GM18861 (cell line): ENCODE data around the gene MAP3K15.

Experiments
- ATAC-seq: cut with Tn5 transposase; IDR thresholded peaks from one replicate; pipeline ENCODE4 v1.9.1; 2021; ENCODE audit not compliant: unreplicated experiment

Gene MAP3K15

GRCh38 chrX:19514791-19515614 lies at the start of gene MAP3K15:
TSS of gene MAP3K15 (minus strand) at chrX:19515508. CDS start at chrX:19515261, 247 bp downstream.
- no peak for ATAC-seq

GRCh38 chrX:19564606-19565005 lies 49.3 kb upstream of the MAP3K15 start:
- ATAC-seq = no peak

DNA sequence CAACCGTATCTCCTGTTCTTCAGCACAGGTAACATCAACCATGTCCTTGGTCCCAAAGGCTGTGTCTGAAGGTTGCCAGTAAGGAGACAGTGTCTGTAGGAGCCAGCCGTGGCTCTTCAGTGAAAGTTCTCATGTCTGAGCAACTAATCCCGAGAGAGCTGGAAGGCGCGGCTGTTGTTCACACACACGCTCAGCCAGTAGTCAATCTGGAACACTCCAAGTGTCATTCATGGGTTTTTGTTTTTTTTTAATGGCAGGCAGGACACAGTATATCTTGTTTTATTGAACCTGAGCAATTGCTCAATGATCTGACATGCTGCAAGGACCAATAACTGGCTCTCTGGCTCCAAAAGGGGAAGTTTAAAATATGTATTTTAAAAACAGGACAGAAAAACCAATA lies 48.4 kb upstream of the MAP3K15 start:
- ATAC-seq = no peak

GRCh38 chrX:19563327-19563726 lies 48.0 kb upstream of the MAP3K15 start:
- ATAC-seq = no peak

GRCh38 chrX:19560611-19561010 lies 45.3 kb upstream of the MAP3K15 start:
- ATAC-seq = no peak

- ATAC-seq = no peak
Measured at GRCh38 chrX:19557822-19558221, 42.5 kb upstream of the MAP3K15 start.

GRCh38 chrX:19556202-19556601 lies 40.9 kb upstream of the MAP3K15 start:
- no peak for ATAC-seq

GRCh38 chrX:19555683-19556082 lies 40.4 kb upstream of the MAP3K15 start:
- ATAC-seq = no peak

DNA sequence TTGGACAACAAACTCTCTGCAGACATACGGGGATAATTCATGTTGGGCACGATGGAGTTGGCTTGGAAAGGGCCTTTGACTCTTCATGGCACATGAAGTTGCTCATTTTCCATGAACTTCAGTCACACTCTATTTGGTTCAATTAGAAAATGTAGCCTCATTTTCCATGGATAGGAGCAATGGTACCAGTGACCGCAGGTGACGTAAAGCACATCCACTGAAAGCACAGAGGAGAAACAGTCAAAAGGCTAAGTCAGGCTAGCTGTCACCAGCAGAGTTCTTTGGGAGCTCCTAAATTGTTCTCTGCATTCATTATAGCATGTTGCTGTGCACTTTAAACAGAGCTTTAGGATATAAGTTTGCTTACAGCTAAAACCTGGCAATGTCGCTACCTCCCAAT lies 39.9 kb upstream of the MAP3K15 start:
- no peak for ATAC-seq

DNA sequence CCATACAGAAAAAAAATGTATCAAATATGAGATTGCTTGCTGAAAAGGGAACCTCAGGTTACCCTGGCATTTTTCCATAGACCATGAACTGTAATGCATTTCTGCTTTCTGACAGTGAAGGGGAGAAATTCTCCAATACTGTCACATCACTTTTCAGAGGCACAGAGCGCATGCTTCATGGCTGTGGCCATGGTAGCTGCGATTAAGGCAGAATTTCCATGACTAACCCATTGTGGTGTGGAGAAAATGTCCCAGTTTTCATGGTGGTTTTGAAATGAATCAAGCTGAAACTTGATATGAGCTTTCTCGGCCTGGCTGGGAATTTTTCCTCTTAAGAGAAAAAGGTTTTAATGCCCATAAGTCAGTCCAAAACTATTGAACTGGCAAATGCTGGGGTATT lies 39.5 kb upstream of the MAP3K15 start:
- ATAC-seq = no peak

DNA sequence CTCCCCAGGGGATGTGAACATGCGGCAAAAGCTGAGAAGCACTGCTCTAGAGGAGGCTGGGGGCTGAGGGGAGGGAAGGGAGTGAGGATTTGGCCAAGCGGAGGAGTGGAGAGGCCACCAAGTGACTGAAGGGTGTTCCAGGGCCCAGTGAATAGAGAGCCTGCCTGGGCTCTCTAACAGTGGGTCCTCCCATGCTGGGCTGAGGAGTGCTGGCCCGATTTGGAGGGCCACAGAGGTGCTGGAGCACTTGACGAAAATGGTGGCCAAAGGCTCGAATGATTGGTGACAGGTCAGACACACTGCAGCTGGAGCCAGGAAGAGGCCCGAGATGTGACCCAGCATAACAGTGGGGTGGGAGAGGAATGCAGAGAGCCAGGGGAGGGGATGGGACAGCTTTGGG lies 37.5 kb upstream of the MAP3K15 start:
- ATAC-seq = no peak

GRCh38 chrX:19549838-19550237 lies 34.5 kb upstream of the MAP3K15 start:
- ATAC-seq = no peak

DNA sequence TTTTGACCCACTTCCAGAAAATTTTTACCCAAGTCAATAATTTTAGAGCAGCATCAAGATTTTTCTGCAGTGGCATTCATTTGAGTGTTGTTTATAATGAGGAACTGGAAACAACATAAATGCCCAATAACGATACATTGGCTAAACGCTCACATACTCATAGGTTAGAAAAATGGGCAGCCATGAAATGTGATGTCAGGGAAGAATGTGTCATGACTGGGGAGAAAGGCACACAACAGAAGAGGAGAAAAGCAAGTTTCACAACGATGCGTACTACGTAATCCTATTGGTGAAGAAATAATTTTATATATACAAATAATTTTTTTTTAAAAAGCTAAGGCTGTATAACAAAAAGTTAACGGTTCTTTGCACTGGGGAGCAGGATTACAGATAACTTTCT lies 33.6 kb upstream of the MAP3K15 start:
- ATAC-seq = no peak

- no peak for ATAC-seq
Measured at GRCh38 chrX:19548279-19548678, 33.0 kb upstream of the MAP3K15 start.

GRCh38 chrX:19545651-19546050 lies 30.3 kb upstream of the MAP3K15 start:
- ATAC-seq = no peak

GRCh38 chrX:19544693-19545305 lies 29.5 kb upstream of the MAP3K15 start:
- ATAC-seq = no peak

DNA sequence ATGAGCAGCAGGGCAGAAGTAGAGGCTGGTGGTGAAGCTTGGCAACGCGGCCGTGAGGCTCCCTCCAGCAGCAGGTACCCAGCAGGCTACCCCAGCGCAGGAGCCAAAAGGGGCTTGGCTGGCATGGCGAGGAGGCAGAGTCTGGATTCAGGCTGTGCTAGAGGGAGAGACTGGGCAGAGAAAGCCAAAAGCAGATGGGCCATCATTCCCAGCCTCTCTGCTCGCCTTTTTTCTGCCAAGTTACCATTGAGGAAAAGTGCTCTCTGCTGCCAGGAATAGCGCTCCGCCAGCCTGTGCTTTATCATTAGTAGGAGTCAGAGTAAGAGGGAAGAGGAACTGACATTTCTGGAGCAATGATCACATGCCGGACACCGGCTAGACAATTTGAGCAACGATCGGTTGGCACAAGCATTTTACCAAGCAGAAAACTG lies 28.7 kb upstream of the MAP3K15 start:
- ATAC-seq = no peak

GRCh38 chrX:19543020-19543715 lies 27.9 kb upstream of the MAP3K15 start:
- no peak for ATAC-seq

GRCh38 chrX:19541931-19542330 lies 26.6 kb upstream of the MAP3K15 start:
- no peak for ATAC-seq

GRCh38 chrX:19541196-19541595 lies 25.9 kb upstream of the MAP3K15 start:
- no peak for ATAC-seq

DNA sequence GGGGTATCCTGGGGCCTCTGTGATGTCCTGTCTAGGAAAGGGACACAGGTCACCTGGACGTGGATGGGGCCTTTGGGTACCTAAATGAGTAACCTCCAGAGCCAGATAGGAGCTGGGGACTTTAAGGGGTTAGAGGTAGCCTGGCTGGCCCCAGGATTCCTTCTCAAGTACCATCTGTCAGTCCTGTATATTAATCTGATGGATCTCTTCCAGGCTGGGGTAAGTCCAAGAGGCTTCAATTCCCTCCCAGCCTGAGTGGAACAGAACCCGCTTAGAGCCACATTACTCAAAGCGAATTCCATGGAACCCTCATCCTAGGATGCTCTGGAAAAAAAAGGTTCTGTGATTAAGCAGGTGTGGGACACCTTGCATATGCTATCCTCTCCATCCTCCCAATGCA lies 24.8 kb upstream of the MAP3K15 start:
- no peak for ATAC-seq

DNA sequence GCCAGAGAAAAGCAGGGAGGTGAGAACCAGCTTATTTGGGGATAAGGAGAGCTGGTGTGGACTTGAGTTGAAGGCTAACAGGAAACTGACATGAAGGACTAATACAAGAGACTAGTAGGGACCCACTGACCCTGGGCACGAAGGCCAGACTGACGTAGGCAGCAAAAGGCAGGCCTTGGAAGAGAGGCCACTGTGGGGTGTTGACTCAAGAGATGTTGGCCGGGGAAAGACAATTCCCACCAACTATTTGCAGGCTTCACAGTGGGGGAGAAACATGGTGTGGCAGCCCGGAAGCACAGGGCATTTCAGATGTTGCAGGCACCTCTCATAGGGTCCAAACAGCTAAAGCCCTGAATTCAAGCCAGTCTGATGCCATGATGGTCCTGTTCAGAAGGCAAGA lies 24.4 kb upstream of the MAP3K15 start:
- ATAC-seq = no peak
